ENCODE measurements around the gene TLR8. TPM values are rescaled to one million over a fixed set of nuclear protein-coding genes. Genes with fewer than 3 reads are reported as not detected.
"Not testable (repeated sequence)": the region's sequence is repeated elsewhere in the genome, so short reads cannot be mapped to it uniquely, and the experiment has no call there.

TLR8 gene
- total RNA-seq, 4 donors from 2014 or later = 0.63 to 1.8 (median 1.4) TPM

- no peaks in the 10 kb centered on the region for H3K27me3 ChIP-seq
- no peaks in the 10 kb centered on the region for H3K9me3 ChIP-seq
- peaks cover 0 to 12% (median 0%) of the 10 kb centered on the region in 4 donors for H3K4me1 ChIP-seq
- H3K27ac ChIP-seq = peak overlapping the region in 1 of 4 donors; percentile 67
- WGBS, 2 donors = 93 to 95% methylated on average over 4 of the region's 4 CpGs
- DNase-seq (ENCODE audit: low spot score in 2 of 2) = no peak
- TF ChIP-seq CTCF (IDR thresholded peaks at IDR 0.05) = no peak
- no peaks in the 10 kb centered on the region for H3K36me3 ChIP-seq
- no peak overlapping the region for H3K4me3 ChIP-seq
Measured at GRCh38 chrX:12958461-12958860, 52.0 kb downstream of the TLR8 start.

GRCh38 chrX:12961196-12961718 is 54.8 kb downstream of the TLR8 start:
- peaks cover 0 to 7% (median 0%) of the 10 kb centered on the region in 4 donors for H3K4me1 ChIP-seq
- H3K36me3 ChIP-seq = no peaks in the 10 kb centered on the region
- no peak overlapping the region for H3K4me3 ChIP-seq
- WGBS, 2 donors = 29 to 64% methylated on average over 2 of the region's 2 CpGs
- DNase-seq (ENCODE audit: low spot score in 2 of 2) = no peak
- H3K9me3 ChIP-seq = no peaks in the 10 kb centered on the region
- no peak for TF ChIP-seq POLR2A (IDR thresholded peaks at IDR 0.05)
- no peak for TF ChIP-seq CTCF (IDR thresholded peaks at IDR 0.05)
- TF ChIP-seq EP300 (IDR thresholded peaks at IDR 0.05) = no peak
- no peak overlapping the region for H3K27ac ChIP-seq
- no peaks in the 10 kb centered on the region for H3K27me3 ChIP-seq

GRCh38 chrX:12962041-12962504 is 55.7 kb downstream of the TLR8 start:
- 86 to 92% methylated on average over 4 of the region's 4 CpGs for WGBS, 2 donors
- Histone ChIP-seq H3K27me3 (no peaks in the 10 kb centered on the region), H3K4me1 (no peaks in the 10 kb centered on the region), H3K4me3 (no peak overlapping the region), H3K9me3 (no peaks in the 10 kb centered on the region), H3K36me3 (no peaks in the 10 kb centered on the region), H3K27ac (no peak overlapping the region)
- DNase-seq (ENCODE audit: low spot score in 2 of 2) = no peak
- TF ChIP-seq CTCF (IDR thresholded peaks at IDR 0.05) = no peak
- TF ChIP-seq POLR2A (IDR thresholded peaks at IDR 0.05) = no peak
- no peak for TF ChIP-seq EP300 (IDR thresholded peaks at IDR 0.05)

GRCh38 chrX:12963210-12963850 is 56.9 kb downstream of the TLR8 start:
- not testable (repeated sequence) for H3K27ac ChIP-seq; H3K4me1 ChIP-seq; H3K27me3 ChIP-seq; H3K36me3 ChIP-seq; H3K4me3 ChIP-seq; H3K9me3 ChIP-seq; DNase-seq (ENCODE audit: low spot score in 2 of 2)
- no CpG with 5 or more reads among the region's 52 CpGs for WGBS, 2 donors

- no peak for TF ChIP-seq POLR2A (IDR thresholded peaks at IDR 0.05)
- no peak for TF ChIP-seq EP300 (IDR thresholded peaks at IDR 0.05)
- no peak for TF ChIP-seq CTCF (IDR thresholded peaks at IDR 0.05)
- H3K9me3 ChIP-seq = no peaks in the 10 kb centered on the region
- no peak overlapping the region for H3K4me3 ChIP-seq
- peaks cover 0 to under 1% (median 0%) of the 10 kb centered on the region in 4 donors for H3K4me1 ChIP-seq
- WGBS, 2 donors = 80 to 85% methylated on average over 6 of the region's 6 CpGs
- H3K27ac ChIP-seq = no peak overlapping the region
- H3K27me3 ChIP-seq = no peaks in the 10 kb centered on the region
- DNase-seq (ENCODE audit: low spot score in 2 of 2) = no peak
- no peaks in the 10 kb centered on the region for H3K36me3 ChIP-seq
Measured at GRCh38 chrX:12965131-12965940, 58.9 kb downstream of the TLR8 start.

All from tibial nerve (tissue), 4 donors.